ENCODE measurements around the gene TTC33. TPM values are rescaled to one million over a fixed set of nuclear protein-coding genes. Genes with fewer than 3 reads are reported as not detected.

Gene TTC33
- total and polyA plus RNA-seq, 2 experiments from 2014 or later = 8.0 to 9.0 TPM

DNA sequence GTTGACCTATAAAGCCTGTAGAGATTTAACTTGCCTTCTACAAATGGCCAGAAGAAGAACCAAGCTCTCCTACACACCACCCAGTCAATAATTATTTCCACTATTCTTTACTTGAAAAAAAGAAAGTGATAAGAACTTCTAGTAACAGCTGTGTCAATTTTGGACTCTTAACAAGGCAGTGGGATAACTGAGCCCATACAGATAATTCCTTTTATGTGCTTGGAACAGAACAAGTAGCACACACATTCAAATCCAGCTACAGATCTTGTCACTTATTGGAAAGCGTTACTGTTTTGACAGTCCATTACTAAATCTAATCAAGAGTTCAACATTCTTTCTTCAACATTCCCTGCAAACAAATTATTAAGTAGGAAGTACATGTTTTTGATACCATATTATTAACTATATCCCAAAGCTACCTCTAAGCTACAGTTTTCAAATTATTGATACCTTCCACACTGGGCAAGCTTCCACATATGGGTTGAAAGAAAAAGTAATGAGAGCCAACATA, 69.7 kb downstream of the TTC33 start:
- H3K79me2 ChIP-seq (ENCODE audit: insufficient read depth) = no peaks in the 10 kb centered on the region
- H3K4me3 ChIP-seq = no peak overlapping the region
- peaks cover 9% of the 10 kb centered on the region for H3F3A ChIP-seq (ENCODE audit: insufficient read depth)
- H2AFZ ChIP-seq = no peak overlapping the region
- no peak overlapping the region for H3K9ac ChIP-seq
- TF ChIP-seq EZH2phosphoT487 (IDR thresholded peaks at IDR 0.05; ENCODE audit: insufficient read depth, low read depth) (no peak), EZH2 (IDR thresholded peaks at IDR 0.05; ENCODE audit: insufficient read depth, poor library complexity, severe bottlenecking) (no peak)
- H3K4me1 ChIP-seq (ENCODE audit: insufficient read depth) = peaks cover 18% of the 10 kb centered on the region
- no peak for DNase-seq
- in situ Hi-C loops (cut with MboI) = loop anchor here (10.0 kb wide), 2 partner anchors 741 to 971 kb away; no protein-coding TSS in a partner anchor
- peaks cover 3% of the 10 kb centered on the region for H3K27me3 ChIP-seq (replicated peaks; ENCODE audit: insufficient read depth)
- WGBS, 2 experiments (ENCODE audit: low coverage in 1 of 2, low lambda C conversion rate in 2 of 2, missing lambda C conversion rate in 2 of 2) = 85 to 90% methylated on average over 1 of the region's 1 CpG
- H3K36me3 ChIP-seq (ENCODE audit: low read depth) = no peaks in the 10 kb centered on the region
- H4K20me1 ChIP-seq (ENCODE audit: insufficient read depth) = no peaks in the 10 kb centered on the region
- H3K9me2 ChIP-seq (ENCODE audit: insufficient read depth) = no peaks in the 10 kb centered on the region
- no peak overlapping the region for H3K27ac ChIP-seq
- H3K9me3 ChIP-seq (ENCODE audit: low read depth) = no peaks in the 10 kb centered on the region
- H3K4me2 ChIP-seq (ENCODE audit: unreplicated experiment) = no peak overlapping the region

DNA sequence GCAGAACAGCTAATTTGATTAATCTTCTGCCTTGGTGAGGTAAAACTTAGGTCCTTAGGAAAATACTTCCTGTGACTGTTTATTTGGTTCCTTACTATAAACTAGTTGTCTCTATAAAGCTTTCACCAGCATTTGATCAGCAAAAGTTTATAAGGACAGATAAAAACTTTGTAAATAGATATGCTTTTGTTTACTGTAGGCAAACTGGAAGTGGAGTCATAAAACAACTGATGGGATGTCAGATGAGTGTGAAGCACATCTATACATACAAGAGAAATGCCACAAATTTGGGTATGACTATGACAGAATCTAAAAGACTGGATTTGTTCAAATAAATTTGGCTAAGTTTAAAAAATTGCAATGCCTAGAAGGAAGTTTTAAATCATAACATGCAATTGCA, 70.6 kb downstream of the TTC33 start:
- H2AFZ ChIP-seq = no peak overlapping the region
- no peak overlapping the region for H3K4me3 ChIP-seq
- in situ Hi-C loops (cut with MboI) = loop anchor here (10.0 kb wide), 2 partner anchors 740 to 970 kb away; no protein-coding TSS in a partner anchor

DNA sequence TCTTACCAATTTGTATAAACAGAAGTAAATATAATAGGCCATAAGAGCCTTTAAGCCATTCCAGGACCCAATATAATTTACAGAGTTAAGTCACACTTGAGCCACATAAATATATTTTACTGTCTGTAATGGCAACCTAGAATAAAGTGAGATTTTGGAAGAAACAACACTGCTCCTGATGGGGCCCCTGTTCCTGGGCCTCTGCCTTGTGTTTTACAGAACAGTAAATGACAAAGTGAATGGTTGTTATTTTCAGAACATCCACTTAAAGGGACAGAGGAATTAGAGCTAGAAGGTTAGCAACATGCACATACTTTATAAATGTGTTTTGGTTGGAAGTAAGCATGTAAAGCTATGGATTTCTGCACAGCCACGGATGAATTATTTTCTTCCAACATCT, 72.5 kb downstream of the TTC33 start:
- Histone ChIP-seq H3K9ac (no peak overlapping the region), H3K4me1 (ENCODE audit: insufficient read depth) (peaks cover 17% of the 10 kb centered on the region), H3K27me3 (replicated peaks; ENCODE audit: insufficient read depth) (peaks cover 13% of the 10 kb centered on the region), H2AFZ (no peak overlapping the region), H3K36me3 (ENCODE audit: low read depth) (no peaks in the 10 kb centered on the region), H3K4me3 (no peak overlapping the region), H3K4me2 (ENCODE audit: unreplicated experiment) (no peak overlapping the region), H3K9me2 (ENCODE audit: insufficient read depth) (no peaks in the 10 kb centered on the region), H3F3A (ENCODE audit: insufficient read depth) (peaks cover 6% of the 10 kb centered on the region; the same call in 1 of the 2 replicates), H3K9me3 (ENCODE audit: low read depth) (no peaks in the 10 kb centered on the region), H3K79me2 (ENCODE audit: insufficient read depth) (no peaks in the 10 kb centered on the region), H4K20me1 (ENCODE audit: insufficient read depth) (no peaks in the 10 kb centered on the region), H3K27ac (no peak overlapping the region)
- TF ChIP-seq EZH2phosphoT487 (IDR thresholded peaks at IDR 0.05; ENCODE audit: insufficient read depth, low read depth) (no peak), EZH2 (IDR thresholded peaks at IDR 0.05; ENCODE audit: insufficient read depth, poor library complexity, severe bottlenecking) (no peak)
- 60 to 62% methylated on average over 1 of the region's 1 CpG for WGBS, 2 experiments (ENCODE audit: low coverage in 1 of 2, low lambda C conversion rate in 2 of 2, missing lambda C conversion rate in 2 of 2)
- no peak for DNase-seq
- in situ Hi-C loops (cut with MboI) = loop anchor here (10.0 kb wide), 2 partner anchors 739 to 969 kb away; no protein-coding TSS in a partner anchor

More for the DNA sequence above, 70.6 kb downstream of the TTC33 start:
- TF ChIP-seq EZH2 (IDR thresholded peaks at IDR 0.05; ENCODE audit: insufficient read depth, poor library complexity, severe bottlenecking) (no peak), EZH2phosphoT487 (IDR thresholded peaks at IDR 0.05; ENCODE audit: insufficient read depth, low read depth) (no peak)
- H3K27me3 ChIP-seq (replicated peaks; ENCODE audit: insufficient read depth) = peaks cover 11% of the 10 kb centered on the region
- H4K20me1 ChIP-seq (ENCODE audit: insufficient read depth) = no peaks in the 10 kb centered on the region
- H3K36me3 ChIP-seq (ENCODE audit: low read depth) = no peaks in the 10 kb centered on the region
- H3K4me1 ChIP-seq (ENCODE audit: insufficient read depth) = peaks cover 24% of the 10 kb centered on the region
- no peaks in the 10 kb centered on the region for H3K9me2 ChIP-seq (ENCODE audit: insufficient read depth)
- H3F3A ChIP-seq (ENCODE audit: insufficient read depth) = peaks cover 4% of the 10 kb centered on the region
- no peak overlapping the region for H3K27ac ChIP-seq
- no peak overlapping the region for H3K4me2 ChIP-seq (ENCODE audit: unreplicated experiment)
- no peaks in the 10 kb centered on the region for H3K79me2 ChIP-seq (ENCODE audit: insufficient read depth)
- H3K9ac ChIP-seq = no peak overlapping the region
- H3K9me3 ChIP-seq (ENCODE audit: low read depth) = no peaks in the 10 kb centered on the region
- DNase-seq = no peak

DNA sequence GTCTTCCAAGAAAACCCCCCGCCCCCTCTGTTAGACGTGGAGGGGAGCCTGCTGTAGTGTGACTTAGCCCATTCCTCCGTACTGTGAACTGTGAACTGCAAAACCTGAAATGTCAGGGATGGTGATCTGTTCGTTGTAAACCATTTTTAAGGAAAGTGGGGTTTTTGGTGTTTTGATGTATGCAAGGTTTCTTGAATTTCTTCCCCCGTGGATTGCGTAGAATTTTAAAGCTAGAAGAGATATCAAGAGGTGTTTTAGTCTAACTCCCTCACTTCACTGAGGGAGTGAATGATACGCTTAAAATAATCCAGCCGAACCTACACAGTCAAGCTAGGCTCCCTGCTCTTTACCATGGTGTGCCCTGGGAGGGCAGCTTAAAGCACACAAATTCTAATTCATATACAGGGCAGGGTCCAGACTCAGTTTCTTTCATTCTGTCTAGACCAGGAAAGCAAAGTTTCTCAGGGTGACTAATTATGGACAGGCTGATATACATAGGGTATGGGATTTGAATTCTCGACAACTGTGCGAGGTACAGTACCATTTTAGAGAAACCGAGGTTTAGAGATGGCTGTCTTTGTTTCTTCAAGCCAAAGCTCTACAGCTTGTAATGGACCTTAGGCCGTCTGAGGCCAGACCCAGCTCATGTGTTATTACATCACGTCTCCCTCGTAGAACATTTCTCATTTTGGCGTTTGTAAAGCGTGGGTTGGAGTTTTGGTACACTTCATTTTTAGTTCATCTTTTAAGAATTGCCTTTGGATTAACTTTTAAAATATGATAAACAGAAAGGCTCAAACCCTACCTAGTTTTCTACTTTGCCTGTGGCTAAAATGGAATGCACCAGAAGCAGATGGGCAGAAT, 73.4 kb downstream of the TTC33 start:
- peaks cover 13% of the 10 kb centered on the region for H3K27me3 ChIP-seq (replicated peaks; ENCODE audit: insufficient read depth)
- H3K4me2 ChIP-seq (ENCODE audit: unreplicated experiment) = peak overlapping the region; percentile 85
- no peaks in the 10 kb centered on the region for H3K79me2 ChIP-seq (ENCODE audit: insufficient read depth)
- no peaks in the 10 kb centered on the region for H3K9me3 ChIP-seq (ENCODE audit: low read depth)
- DNase-seq = no peak
- no peaks in the 10 kb centered on the region for H3K36me3 ChIP-seq (ENCODE audit: low read depth)
- no peaks in the 10 kb centered on the region for H4K20me1 ChIP-seq (ENCODE audit: insufficient read depth)
- no peak overlapping the region for H3K9ac ChIP-seq
- H3K9me2 ChIP-seq (ENCODE audit: insufficient read depth) = no peaks in the 10 kb centered on the region
- peaks cover 27% of the 10 kb centered on the region for H3K4me1 ChIP-seq (ENCODE audit: insufficient read depth)
- no peak overlapping the region for H3K4me3 ChIP-seq
- in situ Hi-C loops (cut with MboI) = loop anchor here (10.0 kb wide), 2 partner anchors 738 to 968 kb away; no protein-coding TSS in a partner anchor
- H3K27ac ChIP-seq = no peak overlapping the region
- no peak for TF ChIP-seq EZH2phosphoT487 (IDR thresholded peaks at IDR 0.05; ENCODE audit: insufficient read depth, low read depth)
- 0 out of 2 replicates have a peak overlapping the region, but pooled peaks have one; percentile 82 for H2AFZ ChIP-seq
- 75 to 76% methylated on average over 16 of the region's 16 CpGs for WGBS, 2 experiments (ENCODE audit: low coverage in 1 of 2, low lambda C conversion rate in 2 of 2, missing lambda C conversion rate in 2 of 2)
- peaks cover 9% of the 10 kb centered on the region; the same call in 1 of the 2 replicates for H3F3A ChIP-seq (ENCODE audit: insufficient read depth)

All from GM23248 (cell line).